HG02610 (cell line): ENCODE data around the gene ARAP2.
A peak's percentile ranks its signal among the peaks of the same experiment; 100 is the strongest.

Experiments used
- ATAC-seq: cut with Tn5 transposase; IDR thresholded peaks from one replicate; pipeline ENCODE4 v1.9.1; 2021; ENCODE audit warnings: mild to moderate bottlenecking, moderate library complexity; ENCODE audit not compliant: unreplicated experiment

The ARAP2 gene, protein sequence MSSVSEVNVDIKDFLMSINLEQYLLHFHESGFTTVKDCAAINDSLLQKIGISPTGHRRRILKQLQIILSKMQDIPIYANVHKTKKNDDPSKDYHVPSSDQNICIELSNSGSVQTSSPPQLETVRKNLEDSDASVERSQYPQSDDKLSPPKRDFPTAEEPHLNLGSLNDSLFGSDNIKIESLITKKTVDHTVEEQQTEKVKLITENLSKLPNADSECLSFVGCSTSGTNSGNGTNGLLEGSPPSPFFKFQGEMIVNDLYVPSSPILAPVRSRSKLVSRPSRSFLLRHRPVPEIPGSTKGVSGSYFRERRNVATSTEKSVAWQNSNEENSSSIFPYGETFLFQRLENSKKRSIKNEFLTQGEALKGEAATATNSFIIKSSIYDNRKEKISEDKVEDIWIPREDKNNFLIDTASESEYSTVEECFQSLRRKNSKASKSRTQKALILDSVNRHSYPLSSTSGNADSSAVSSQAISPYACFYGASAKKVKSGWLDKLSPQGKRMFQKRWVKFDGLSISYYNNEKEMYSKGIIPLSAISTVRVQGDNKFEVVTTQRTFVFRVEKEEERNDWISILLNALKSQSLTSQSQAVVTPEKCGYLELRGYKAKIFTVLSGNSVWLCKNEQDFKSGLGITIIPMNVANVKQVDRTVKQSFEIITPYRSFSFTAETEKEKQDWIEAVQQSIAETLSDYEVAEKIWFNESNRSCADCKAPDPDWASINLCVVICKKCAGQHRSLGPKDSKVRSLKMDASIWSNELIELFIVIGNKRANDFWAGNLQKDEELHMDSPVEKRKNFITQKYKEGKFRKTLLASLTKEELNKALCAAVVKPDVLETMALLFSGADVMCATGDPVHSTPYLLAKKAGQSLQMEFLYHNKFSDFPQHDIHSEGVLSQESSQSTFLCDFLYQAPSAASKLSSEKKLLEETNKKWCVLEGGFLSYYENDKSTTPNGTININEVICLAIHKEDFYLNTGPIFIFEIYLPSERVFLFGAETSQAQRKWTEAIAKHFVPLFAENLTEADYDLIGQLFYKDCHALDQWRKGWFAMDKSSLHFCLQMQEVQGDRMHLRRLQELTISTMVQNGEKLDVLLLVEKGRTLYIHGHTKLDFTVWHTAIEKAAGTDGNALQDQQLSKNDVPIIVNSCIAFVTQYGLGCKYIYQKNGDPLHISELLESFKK (N-terminal part only)

DNA sequence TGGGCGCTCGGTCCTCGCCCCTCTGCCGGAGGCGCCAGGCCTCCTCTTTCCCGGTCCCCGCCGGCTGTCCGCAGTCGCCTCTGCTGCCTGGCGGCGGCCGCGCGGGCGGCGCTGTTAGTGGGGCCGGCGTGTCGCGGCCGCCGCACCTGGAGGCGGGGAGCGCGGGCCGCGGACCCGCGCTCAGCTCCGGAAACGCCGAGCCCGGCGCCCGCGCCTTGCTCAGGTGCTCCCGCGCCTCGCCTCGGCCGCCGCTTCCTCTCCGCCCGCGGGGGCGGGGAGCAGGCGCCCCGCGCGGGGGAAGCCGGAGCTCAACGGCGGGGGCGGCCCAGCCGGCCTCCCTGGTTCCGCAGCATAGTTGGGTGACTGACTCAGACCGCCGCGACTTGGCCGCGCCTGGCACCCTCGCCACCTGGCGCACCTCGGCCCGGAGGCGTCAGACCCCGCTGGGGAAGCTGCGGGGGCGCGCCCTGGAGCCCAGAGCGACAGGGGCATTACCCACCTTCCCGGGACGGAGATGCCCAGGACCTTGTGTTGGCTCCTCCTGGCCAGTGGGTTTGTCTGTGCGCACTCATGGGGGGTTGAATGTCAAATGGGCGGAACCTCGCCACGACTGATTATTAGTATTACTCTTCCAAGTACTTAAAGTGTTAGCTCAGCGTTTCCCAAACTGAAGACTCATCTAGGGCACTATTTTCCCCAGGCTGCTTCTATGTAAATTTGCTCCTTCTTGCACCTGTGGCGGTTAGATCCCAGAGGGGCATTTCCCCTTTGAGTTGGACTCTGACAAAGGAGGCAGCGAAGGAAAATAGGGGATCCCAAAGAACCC is at the start of gene ARAP2:
TSS of gene ARAP2 (minus strand) at position 258 of the 826 bp plus-strand sequence. CDS start 15,028 bp downstream, outside the sequence.
- ATAC-seq = peak; percentile 66

DNA sequence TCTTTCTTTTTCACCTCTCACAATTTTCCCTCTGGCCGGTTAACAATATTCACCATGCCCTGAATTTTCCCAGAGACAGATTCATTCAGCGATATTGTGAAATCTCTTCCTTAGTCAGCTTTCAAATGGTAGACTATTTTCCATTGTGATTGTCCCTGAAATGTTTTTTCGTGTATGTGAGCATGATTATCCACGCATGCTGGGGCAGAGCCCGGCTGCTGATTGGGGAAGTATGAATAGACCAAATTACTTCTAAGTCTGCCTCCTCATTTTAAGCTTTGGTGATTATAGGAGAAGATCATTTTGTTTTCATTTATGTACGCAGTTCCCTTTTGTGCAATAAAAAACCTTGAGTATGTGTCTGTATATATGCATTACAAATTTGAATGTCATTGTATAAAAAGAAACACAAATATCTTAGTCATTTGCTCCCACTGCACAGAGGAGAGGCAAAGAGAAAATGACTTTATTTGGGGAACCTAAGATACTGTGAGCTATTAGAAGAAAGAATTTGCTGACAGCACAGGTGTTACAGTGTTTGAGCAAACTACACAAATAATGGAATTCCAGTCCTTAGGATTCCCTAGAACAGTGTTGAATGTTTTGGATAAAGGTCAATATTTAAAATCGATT is 48.4 kb upstream of the ARAP2 start:
- no peak for ATAC-seq

DNA sequence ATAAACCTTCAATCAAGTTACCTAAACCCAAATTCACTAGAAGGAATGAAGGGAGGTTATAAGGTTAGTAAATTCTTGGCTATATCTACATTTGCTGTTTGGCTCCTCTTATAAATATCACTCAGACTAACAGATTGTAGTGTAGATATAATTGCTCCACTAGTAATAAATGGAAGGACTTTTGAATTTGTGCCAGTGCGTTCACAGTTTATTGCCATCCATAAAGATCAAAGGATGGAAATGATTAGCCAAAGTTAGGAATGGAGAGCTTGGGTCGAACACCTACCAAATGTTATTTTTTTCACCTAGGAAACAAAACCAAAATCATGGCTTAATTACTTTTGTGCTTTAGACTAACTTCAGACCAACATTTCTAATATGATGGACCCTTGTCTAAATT is 46.3 kb upstream of the ARAP2 start:
- ATAC-seq = no peak

DNA sequence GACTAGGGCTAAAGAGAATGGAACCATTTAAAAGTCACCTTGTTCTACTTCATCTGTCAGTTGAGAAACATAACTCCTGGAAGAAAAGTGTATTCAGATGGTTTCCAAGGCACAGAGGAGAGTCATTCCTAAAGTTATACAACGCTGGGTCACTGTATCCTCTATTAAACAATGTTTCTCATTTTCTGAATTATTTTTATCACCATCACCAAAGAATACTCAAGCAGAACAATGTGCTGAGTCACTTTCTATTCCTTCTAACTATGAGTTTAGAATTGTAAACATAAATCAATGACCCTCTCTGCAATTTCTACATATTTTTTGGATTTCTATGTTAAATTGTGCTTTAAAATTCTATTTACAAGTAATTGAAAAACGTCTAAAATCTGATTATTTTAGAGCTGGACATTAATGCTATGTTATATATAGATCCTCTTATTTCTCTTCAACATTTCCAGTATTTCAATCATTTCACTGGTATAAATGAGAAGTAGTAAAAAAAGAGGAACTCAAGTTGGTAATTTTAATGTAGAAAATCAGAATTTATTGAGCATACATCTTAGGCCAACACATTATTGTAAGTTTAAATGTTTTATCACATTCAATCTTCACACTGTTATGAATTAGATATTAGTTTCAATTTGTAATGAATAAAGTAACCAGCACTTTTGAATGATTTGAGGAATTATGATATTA is 44.6 kb upstream of the ARAP2 start:
- ATAC-seq = no peak

DNA sequence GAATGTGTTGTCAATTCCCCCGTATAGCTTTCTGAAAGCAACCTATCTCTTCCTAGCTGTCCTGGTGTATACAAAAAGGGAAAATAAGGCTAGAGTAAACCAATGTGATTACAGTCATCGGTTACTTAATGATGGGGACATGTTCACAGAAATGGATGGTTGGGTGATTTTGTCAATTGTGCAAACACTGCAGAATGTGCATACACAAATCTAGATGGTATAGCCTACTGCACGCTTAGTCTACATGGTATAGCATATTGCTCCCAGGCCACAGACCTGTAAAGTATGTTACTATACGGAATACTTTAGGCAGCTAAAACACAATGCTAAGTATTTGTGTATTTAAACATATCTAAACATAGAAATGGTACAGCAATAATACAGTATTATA is 42.2 kb upstream of the ARAP2 start:
- ATAC-seq = no peak

DNA sequence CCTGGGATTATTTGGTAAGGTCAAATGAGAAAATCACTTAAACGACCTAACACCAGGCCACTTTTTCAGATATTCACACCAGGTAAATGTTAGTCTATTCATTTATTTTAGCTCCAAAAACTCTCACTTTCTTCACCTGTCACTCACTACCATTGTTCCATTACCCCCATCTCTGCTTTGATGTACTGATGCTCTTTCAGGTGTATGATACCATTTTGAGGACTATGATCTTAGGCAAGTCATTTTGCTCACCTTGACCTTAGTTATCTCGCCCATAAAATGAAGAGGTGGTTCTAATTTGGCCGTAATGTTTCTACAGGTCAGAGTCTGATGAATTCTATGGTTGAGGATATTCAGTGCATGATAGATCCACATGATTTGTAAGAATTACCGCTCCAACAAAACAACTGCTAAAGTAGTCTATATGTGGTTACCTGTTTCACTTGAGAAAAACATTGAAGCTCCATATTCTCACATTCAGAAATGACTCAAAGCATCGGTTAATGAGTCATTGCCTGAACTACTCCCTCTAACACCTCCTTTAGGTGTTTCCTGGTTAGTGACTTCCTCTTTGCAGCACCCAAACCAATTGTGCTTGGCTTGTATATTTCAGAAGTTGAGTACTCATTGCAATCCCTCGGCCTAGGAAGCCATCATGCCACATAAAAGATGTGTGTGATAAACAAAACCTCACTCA is 41.6 kb upstream of the ARAP2 start:
- ATAC-seq = peak; percentile 99

DNA sequence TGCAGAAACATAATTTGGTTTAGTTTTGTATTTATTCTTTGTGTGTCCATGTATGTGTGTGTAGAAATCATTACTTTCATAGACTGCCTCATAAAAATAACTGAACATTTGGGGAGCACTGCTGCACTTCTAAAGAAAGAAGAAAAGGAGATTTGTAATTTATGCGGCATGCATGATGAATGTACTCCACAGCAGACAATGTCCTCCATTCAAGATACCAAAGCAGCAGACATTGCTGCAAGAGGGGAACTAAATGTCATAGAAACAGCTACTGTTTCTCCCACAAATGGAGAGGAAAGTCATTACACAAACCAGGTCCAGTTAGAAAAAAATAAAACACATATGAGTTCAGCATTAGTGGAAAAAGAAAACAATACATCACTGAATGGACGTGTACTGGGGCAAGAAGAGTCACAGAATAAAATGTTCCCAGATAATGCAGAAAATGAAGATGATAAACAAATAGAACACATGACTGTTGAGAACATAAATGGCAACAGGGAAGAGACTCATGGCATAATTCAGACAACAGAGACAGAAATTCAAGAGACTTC is 39.7 kb upstream of the ARAP2 start:
- ATAC-seq = no peak

DNA sequence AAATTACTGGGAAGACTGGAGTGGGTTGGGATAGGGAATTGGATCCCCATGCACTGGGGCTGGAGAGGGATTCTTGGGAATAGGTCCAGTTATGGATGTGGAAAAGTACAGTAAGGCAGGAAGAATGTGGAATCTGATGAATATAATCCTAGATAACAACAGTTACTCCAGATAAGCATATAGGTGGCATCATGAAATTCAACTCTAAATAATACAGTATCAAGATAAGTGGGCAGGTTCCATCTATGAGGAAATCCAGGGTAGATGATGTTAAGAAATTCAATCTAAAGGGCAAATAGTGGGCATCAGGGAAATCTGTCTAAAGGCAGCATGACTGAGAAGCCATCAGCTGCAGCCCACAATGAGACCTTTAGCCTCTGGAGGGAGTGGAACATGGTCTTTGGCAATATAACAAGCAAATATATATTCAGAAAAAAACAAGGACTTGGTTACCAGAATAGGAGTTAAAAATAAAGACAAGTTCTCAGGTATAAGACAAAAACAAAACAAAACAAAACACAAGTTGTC is 38.3 kb upstream of the ARAP2 start:
- no peak for ATAC-seq

DNA sequence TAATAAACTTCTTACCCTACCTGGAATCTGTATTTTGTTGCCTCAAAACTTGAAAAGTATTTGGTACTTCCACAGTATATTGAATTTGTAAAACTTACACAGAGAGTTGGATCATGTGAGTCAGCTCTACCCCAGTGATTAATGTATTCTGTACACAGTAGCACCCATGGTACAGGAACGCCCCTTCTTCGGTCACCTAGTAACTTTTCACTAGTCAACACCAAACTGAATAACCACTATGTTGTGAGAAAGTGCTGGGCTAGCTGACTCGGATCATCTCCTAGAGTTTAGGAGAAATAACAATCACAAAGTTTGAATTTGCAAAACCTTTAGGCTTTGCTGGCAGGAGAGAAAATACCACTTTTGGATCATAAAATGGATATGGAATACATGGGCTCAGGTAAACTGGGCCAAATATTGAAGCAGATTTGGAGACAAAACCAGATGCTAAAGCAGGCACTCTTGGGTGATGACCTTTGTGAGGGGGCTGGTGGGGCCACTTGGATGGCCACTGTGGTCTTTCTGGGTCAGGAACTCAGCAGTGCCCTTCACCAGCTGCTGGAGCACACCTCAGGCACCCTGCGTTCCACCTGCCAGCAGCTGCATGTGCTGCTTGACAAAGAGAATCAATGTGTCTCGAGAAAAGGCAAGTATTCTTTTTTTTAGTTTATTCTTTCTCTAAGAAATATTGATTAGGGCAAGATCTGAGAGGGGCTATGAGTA is 37.2 kb upstream of the ARAP2 start, which contains the start of gene DTHD1:
TSS of gene DTHD1 (plus strand) at position 233 of the 723 bp plus-strand sequence. CDS start at position 376, 143 bp downstream.
- ATAC-seq = no peak

DNA sequence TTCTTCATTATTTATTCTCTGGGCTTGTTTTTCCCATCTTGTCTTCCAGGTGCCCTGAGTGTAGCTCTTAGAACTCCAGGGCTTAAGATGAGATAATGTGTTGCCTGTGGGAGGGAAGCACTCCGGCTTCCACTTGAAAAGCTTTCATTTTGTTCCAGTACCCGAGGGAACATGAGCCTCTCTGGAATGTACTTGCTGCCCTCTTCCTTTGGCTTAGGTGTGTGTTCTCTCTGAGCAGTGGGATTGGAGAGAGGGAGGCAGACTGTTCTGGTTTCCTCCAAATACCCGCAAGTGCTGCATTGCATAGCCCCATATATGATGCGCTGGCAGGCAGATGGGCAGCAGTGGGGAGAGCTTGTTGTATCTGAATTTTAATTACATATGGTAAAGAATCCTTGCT is 36.2 kb upstream of the ARAP2 start:
- ATAC-seq = no peak

DNA sequence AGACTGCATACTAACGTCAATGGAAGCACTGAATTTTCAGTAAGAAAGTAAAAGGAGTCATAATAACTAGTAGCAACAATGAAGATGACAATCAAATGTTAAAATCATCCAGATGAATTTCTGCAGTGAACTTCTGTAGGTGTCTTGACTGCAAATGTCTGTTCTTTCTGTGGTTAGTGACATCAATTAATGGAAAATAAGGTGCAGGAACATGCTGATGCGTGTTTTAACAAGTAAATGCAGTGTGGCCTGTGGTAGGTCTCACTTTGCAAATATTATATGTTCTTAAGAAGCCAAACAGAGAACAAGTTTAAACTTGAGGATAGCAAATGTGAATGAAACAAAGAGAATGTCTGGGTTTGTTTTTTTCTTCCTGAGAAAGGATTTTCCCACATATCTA is 34.5 kb upstream of the ARAP2 start:
- no peak for ATAC-seq

DNA sequence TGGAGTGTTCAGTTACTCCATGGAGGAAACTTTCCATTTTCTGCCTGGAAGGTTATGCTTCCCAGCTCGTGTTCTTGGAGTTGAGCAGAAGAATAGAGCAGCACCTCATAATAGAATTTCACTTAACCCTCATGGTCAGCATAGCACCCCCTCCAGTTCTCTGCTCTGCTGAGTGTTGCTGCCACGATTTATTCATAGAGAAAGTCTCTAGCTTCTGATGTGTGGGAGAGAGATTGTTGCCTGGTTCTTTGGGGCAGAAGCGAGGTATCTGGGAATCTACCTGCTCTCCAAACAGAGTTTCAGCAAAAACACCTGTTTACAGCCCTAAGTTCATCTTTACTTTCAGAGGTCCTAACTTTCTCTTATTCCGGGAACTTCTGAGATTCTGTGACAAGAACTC is 33.2 kb upstream of the ARAP2 start:
- peak; percentile 84 for ATAC-seq

DNA sequence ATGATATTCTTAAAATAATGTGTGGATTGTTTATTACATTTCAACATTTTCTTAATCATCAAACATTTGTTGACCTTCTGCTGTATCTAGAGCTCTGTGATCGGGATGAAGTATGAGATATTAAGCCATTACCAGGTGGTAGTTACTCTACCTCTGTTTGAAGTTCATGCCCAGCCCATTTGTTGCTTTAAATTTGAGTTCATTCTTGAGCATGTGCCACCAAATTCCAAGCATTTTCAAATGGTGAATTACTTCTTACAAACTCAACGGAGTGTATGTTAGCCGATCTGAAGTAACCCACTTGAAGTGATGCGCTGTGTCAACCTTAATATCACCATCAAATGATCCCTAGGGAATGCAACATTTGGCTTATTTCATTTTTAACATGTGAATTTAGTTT is 29.8 kb upstream of the ARAP2 start:
- ATAC-seq = no peak

DNA sequence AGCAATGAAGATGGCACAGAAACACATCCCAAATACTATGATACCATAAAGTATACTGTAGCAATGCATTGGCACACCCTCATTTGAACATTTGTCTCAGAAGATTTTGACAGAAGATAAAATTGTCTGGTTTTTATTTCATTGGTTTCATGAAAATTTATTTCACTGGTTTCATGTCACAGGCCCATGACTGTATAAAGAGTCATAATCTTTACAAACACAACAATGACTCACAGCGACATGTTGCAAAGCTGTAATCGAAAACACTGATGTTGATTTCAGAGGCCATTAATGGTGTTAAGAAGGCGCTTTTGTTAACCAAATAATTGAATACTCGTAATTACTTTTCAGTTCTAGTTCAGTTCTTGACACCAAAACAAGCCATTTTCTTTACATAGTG is 29.0 kb upstream of the ARAP2 start:
- ATAC-seq = no peak

DNA sequence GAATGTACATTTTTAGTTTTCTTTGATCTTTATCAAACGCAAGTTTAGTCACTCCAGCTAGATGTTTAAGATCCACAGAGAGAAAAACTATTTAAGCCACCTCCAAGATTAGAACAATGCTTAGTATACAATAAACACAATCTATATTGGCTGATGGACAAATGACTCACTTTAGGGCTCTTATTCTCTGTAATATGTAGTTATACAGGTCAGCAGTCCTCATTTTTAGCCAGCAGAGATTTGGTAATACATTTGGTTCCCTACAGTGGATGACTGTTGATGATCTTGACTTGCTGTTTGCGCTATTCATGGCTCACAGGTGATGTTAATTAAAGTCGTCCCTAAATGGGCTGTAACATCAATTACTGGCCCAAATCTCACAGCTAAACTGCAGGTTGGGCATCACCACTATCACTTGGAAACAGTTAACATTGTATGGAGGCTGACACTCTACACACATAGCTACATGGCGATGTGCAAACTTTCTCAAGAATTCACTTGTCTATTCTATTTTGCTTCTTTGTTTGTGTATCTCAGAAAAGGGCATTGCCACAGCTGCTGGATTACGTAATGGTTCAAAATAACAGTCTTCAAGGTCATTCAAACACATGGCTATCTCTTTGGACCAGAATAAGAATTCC is 25.3 kb upstream of the ARAP2 start:
- no peak for ATAC-seq

DNA sequence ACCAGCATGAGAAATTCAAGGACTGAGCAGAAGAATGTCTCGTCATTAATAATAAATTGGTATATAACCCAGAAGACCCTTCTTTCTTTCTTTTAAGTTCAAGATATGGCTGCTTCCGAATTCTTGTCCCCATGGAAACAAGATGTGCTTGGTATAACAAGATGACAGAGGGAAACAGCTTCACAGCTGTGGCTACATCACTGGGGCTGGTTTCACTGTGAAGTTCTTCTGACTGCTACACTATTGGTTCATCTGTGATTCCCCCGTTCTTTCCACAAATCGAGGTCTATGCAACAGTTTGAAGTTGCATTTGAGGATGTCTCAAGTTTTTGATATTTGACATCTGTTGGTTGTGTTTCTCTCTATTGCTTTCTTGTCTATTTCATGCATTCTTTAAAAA is 24.8 kb upstream of the ARAP2 start:
- ATAC-seq = no peak
